Rectal smooth muscle tissue (tissue), 1 donor: Measurements from ENCODE around the gene DHH.

ENCODE experiments used
- H3K27ac ChIP-seq: one replicate; pipeline ENCODE4 v1.7.0; 2013; ENCODE audit warnings: low read depth, low read length, inconsistent platforms
- H3K27me3 ChIP-seq: one replicate; pipeline ENCODE4 v1.7.0; 2013; ENCODE audit warnings: low read length; ENCODE audit not compliant: control insufficient read depth, insufficient read depth
- H3K36me3 ChIP-seq: one replicate; pipeline ENCODE4 v1.7.0; 2013; ENCODE audit warnings: low read length; ENCODE audit not compliant: control insufficient read depth, insufficient read depth
- H3K4me1 ChIP-seq: one replicate; pipeline ENCODE4 v1.7.0; 2013; ENCODE audit warnings: low read length; ENCODE audit not compliant: control insufficient read depth, insufficient read depth
- H3K4me3 ChIP-seq: one replicate; pipeline ENCODE4 v1.7.0; 2013; ENCODE audit warnings: low read length
- H3K9ac ChIP-seq: one replicate; pipeline ENCODE4 v1.7.0; 2013; ENCODE audit warnings: low read length

DHH gene

DNA sequence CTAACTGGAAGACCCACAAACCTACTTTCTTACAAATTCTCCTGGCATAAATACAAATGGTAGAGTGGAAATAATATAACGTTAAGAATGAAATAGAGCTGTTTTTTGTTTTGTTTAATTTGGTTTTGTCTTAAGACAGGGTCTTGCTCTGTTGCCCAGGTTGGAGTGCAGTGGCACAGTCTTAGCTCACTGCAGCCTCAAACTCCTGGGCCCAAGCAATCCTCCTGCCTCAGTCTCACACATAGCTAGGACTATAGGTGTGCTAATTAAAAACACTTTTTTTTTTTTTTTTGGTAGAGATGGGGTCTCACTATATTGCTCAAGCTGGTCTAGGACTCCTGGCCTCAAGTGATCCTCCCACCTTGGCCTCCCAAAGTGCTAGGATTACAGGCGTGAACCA is 4.1 kb upstream of the DHH start:
- Histone ChIP-seq H3K9ac (no peak overlapping the region), H3K4me3 (no peak overlapping the region), H3K27ac (no peak overlapping the region), H3K27me3 (peaks cover 9% of the 10 kb centered on the region), H3K4me1 (no peaks in the 10 kb centered on the region), H3K36me3 (peaks cover 45% of the 10 kb centered on the region)

- Histone ChIP-seq H3K36me3 (peaks cover 40% of the 10 kb centered on the region), H3K4me1 (no peaks in the 10 kb centered on the region), H3K27ac (no peak overlapping the region), H3K9ac (no peak overlapping the region), H3K4me3 (no peak overlapping the region), H3K27me3 (peaks cover 16% of the 10 kb centered on the region)
These were observed 3.4 kb upstream of the DHH start for GRCh38 chr12:49098035-49098451.

DNA sequence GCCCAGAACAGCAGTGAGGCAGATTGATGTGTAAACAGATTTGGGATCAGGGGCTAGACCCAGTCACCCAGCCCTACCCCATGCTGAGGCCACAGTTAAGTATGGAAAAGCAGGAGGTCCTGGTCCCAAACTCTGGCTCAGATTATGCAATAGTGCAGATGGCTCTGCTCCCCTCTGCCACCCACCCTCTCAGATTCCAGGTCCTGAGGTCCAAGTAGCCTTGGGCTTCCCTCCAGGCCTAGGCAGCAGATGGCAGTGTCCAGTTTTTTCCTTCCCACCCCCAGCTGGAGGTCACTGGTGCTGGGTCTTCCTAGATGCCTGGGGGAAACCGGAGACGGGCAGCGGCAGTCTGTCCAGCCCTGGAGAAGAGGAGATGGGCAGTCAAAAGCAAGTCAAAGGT is 2.8 kb upstream of the DHH start:
- no peak overlapping the region for H3K9ac ChIP-seq
- no peak overlapping the region for H3K27ac ChIP-seq
- no peaks in the 10 kb centered on the region for H3K4me1 ChIP-seq
- H3K27me3 ChIP-seq = peaks cover 20% of the 10 kb centered on the region
- no peak overlapping the region for H3K4me3 ChIP-seq
- H3K36me3 ChIP-seq = peaks cover 34% of the 10 kb centered on the region

GRCh38 chr12:49094975-49095365 is 369 bp upstream of the DHH start:
- H3K9ac ChIP-seq = no peak overlapping the region
- H3K4me3 ChIP-seq = no peak overlapping the region
- no peak overlapping the region for H3K27ac ChIP-seq
- H3K27me3 ChIP-seq = peaks cover 38% of the 10 kb centered on the region
- peaks cover 11% of the 10 kb centered on the region for H3K36me3 ChIP-seq
- H3K4me1 ChIP-seq = peaks cover 5% of the 10 kb centered on the region

DNA sequence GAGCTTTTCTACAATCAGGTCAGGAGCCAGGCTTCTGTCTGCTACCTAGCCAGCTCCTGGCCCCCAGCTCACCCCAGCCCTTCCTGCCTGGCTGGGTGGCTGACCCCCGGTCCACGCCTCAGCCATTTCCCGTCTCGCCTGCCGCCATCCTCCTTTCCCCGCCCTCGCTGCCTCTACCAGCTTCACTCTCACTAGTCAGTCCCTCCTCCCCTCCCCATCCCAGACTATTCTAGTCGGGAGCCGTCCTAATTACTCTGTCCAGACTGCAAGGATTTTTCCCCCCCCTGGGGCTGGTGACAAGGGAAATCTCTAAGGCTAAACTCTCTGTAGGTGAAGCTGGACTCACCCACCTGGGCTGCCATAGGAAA is 825 bp downstream of the DHH start:
- Histone ChIP-seq H3K27me3 (peaks cover 49% of the 10 kb centered on the region), H3K9ac (no peak overlapping the region)

DNA sequence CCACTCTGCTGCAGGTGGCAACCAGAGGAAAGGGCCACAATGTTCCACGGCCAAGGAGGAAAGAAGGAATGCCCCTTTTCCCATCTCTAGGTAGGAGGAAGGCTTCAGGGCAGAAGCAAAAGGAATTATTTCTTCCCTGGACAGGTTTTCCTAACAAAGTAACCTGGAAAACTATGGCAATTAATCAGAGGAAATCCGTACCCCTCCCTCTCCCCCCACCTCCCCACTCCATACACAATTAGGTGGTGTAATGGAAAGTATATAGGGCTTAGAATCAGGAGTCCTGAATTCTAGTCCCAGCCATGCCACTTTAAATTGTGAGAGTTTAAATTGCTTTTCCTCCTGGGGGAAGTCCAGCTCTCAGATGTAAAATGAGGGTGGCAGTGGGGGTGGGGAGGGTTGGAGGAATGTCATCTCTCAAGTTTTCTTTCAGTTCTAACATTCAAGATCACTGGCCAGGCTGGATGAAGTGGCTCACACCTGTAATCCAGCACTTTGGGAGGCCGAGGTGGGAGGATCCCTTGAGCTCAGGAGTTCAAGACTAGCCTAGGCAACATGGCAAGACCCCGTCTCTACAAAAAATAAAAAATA is 1.7 kb downstream of the DHH start:
- no peak overlapping the region for H3K9ac ChIP-seq
- H3K4me3 ChIP-seq = no peak overlapping the region
- peaks cover 53% of the 10 kb centered on the region for H3K27me3 ChIP-seq
- H3K36me3 ChIP-seq = peaks cover 11% of the 10 kb centered on the region
- peaks cover 5% of the 10 kb centered on the region for H3K4me1 ChIP-seq
- no peak overlapping the region for H3K27ac ChIP-seq

More for the DNA sequence above, 825 bp downstream of the DHH start:
- H3K27ac ChIP-seq = no peak overlapping the region
- peak overlapping the region; percentile 36 for H3K4me3 ChIP-seq
- H3K4me1 ChIP-seq = peaks cover 5% of the 10 kb centered on the region
- H3K36me3 ChIP-seq = peaks cover 11% of the 10 kb centered on the region

GRCh38 chr12:49092086-49092815 is 2.4 kb downstream of the DHH start:
- Histone ChIP-seq H3K4me1 (peaks cover 5% of the 10 kb centered on the region), H3K27me3 (peaks cover 53% of the 10 kb centered on the region), H3K36me3 (peaks cover 5% of the 10 kb centered on the region), H3K27ac (no peak overlapping the region), H3K4me3 (no peak overlapping the region), H3K9ac (no peak overlapping the region)

- Histone ChIP-seq H3K27me3 (peaks cover 53% of the 10 kb centered on the region), H3K27ac (peak overlapping the region; percentile 19), H3K36me3 (peaks cover 3% of the 10 kb centered on the region), H3K4me3 (no peak overlapping the region), H3K9ac (no peak overlapping the region), H3K4me1 (peaks cover 5% of the 10 kb centered on the region)
These were observed 2.8 kb downstream of the DHH start for GRCh38 chr12:49091836-49092085.

DNA sequence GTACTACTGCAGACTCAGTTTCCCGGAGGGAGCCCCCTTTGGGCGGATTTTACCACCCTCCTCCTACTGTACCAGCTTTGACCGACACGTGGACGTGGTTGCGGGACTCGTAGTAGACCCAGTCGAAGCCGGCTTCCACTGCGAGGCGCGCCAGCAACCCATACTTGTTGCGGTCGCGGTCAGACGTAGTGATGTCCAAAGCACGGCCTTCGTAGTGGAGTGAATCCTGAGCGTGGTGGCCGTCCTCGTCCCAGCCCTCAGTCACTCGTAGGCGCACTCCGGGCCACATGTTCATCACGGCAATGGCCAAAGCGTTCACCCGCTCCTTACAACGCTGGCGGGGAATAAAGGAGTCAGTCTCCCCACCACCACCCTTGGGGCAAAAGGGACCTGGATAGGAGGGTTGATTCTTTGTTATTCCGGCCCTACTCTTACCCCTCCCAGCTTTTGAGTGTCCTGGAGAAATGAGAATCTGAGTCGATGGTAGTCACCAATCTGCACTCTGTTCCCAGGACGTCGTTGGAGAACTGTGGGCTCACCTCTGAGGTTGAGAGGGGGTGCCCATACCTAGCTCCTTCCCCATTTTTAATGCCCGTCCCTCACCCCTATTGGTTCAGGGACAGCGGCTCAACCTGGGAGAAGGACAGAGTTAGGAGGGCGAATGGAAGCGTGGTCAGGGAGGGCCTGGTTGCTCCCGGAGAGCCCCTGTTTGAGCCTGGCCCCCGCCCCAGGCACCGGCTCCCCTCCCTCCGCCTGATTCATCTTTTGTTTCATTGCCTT is 3.4 kb downstream of the DHH start:
- no peak overlapping the region for H3K9ac ChIP-seq
- peak overlapping the region; percentile 19 for H3K27ac ChIP-seq
- H3K36me3 ChIP-seq = no peaks in the 10 kb centered on the region
- H3K4me3 ChIP-seq = no peak overlapping the region
- H3K4me1 ChIP-seq = peaks cover 5% of the 10 kb centered on the region
- H3K27me3 ChIP-seq = peaks cover 53% of the 10 kb centered on the region

DNA sequence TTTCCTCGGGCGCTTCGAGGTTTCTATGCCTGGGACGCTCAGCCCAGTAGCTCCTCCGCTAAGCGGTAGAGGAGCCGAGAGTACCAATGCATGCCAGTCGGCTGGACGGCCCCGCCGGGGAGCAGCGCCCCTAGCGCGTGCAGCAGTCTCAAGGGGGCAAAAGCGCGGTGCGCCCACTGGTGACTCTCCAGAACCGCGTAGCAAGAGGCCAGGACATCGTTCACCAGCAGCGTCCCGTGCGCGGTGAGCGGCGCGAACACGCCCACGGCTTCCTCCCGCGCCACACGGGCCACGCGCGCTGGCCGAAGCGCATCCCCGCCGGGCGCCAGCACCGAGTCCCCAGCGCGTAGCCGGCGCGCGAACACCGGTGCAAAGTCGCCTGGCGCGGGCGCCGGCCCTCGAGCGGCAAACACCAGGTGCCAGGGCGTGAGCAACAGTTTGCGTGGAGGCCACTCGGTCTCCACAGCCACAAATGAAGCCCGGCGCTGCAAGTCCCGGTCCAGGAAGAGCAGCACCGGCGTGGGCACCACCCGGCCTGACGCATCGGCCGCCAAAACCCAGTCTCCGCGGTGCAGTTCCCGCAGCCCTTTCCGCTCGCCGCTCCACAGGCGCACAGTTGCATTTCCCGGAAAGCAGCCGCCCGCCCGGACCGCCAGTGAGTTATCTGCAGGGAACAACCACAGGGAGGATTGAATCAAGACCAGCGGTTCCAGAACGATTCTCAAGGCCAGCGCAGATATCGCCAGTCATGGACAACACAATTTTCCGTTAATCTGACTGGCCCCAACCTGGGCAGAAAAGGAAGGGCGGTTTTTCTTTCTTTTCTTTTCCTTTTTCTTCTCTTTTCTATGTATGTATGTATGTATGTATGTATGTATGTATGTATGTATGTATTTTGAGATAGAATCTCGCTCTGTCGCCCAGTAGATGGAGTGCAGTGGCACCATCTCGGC is 4.5 kb downstream of the DHH start:
- H3K9ac ChIP-seq = no peak overlapping the region
- H3K27ac ChIP-seq = no peak overlapping the region
- no peaks in the 10 kb centered on the region for H3K36me3 ChIP-seq
- H3K27me3 ChIP-seq = peaks cover 53% of the 10 kb centered on the region
- peaks cover 5% of the 10 kb centered on the region for H3K4me1 ChIP-seq
- H3K4me3 ChIP-seq = peak overlapping the region; percentile 47

DNA sequence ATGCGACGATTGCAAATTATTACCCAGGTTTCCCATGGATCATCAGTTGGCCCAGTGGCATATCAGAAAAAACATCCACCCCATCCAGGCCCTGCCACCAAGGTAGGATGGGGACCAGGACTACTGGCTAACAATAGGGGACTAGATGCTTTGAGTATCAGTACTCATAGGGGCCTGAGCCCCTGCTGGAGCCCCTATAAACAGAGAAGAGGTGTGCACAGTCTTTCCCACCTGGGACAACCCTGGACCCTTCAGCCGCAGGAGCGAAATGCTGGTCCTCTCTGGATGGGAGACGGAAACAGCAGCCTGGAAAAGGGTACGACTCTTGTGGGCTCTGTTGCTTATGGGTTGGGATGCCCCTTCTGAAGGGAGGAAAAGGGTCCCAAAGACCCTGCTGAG is 5.7 kb downstream of the DHH start:
- peaks cover 47% of the 10 kb centered on the region for H3K27me3 ChIP-seq
- no peak overlapping the region for H3K27ac ChIP-seq
- H3K4me3 ChIP-seq = no peak overlapping the region
- no peaks in the 10 kb centered on the region for H3K36me3 ChIP-seq
- H3K9ac ChIP-seq = no peak overlapping the region
- H3K4me1 ChIP-seq = peaks cover 5% of the 10 kb centered on the region
